GM12872 (cell line): Measurements from ENCODE around the gene ADAMTSL3.

Source experiments
- CTCF ChIP-seq: IDR thresholded peaks from 3 replicates; pipeline ENCODE4 v1.5.1; 2011; ENCODE audit warnings: low read depth, mild to moderate bottlenecking, low read length, moderate library complexity; ENCODE audit not compliant: insufficient read depth

The ADAMTSL3 gene

DNA sequence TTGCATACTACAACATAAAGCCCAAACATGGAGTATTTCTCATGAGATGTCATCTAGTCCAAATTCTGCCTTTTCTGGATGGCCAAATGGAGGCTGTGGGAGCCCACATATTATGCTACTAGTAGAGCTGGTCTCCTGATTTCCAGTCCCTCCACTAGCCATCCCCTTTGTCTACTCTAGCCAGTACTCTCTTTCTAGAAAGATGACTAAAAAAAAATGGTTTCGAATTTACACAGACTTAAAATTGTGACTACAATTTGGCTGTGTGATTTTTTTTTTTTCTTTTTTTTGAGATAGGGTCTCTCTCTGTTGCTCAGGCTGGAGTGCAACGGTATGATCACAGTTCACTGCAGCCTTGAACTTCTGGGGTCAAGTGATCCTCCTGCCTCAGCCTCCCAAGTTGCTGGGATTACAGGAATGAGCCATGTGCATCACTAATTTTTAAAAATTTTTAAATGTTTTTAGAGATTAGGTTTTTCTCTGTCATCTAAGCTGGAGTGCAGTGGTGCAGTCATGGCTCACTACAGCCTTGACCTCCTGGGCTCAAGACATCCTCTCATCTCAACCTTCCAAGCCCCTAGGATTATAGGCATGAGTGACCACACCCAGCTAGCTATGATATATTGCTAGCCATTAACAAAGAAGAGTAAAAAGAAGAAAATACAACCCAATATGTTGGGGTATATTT, 273.9 kb downstream of the ADAMTSL3 start:
- TF ChIP-seq CTCF = no peak

GRCh38 chr15:83928392-83928734, 274.4 kb downstream of the ADAMTSL3 start:
- TF ChIP-seq CTCF = no peak

- TF ChIP-seq CTCF = no peak
Measured at GRCh38 chr15:83928878-83929418, 275.0 kb downstream of the ADAMTSL3 start.

GRCh38 chr15:83929619-83930018, 275.7 kb downstream of the ADAMTSL3 start:
- TF ChIP-seq CTCF = no peak

DNA sequence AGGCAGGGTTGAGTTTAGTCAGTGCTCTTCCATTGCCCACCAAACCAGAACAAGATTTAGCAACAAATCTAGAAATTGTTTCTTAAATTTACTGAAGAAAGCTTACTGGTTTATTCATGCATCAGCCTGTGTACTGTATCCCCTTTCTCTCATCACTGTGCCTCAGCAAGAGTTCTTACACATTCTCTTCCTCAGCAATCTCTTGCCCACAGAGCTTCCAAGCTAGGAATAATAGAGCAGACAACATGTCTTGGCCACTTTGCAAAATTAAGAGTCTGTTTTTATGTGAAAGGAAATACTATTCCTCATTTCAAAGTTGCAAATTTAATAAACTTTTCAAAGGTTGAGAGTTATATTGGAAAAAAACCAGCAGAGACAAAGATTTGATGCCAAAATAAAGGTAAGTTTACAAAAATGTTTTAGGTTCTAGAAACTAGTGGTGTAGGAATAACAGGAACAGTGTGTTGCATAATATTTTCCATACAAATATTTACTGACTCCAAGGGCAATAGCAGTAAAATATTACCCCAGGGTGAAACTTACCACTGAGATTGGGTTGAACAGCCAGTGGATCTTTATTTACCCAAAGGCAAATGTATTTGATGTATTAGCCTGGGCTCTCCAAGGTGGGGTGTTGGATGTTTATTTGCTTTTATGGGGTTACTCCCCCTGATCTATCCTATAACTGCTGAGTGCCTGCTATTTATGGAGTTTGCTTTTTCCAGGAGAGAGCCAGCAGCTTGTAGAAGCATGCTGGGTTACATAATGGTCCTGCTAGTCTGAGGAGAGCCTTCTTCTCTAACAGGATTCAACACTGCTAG, 276.7 kb downstream of the ADAMTSL3 start:
- no peak for TF ChIP-seq CTCF

DNA sequence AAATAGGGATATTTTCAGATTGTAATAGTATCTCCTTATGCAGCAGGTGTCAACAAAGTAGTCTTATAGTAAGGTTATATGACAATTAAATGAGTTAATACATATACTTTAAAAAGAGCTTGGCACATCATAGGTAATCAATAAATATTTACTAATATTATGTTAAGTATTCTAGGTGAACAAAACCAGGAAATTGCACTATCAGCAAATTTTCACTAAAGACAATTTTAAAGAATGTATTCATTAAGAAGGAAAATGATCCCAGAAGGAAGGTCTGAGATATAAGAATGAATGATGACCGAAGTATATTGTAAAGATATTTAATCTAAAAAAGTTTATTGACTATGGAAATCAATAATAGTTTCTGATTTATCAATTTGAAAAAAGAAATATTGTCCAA, 281.9 kb downstream of the ADAMTSL3 start:
- TF ChIP-seq CTCF = no peak

- TF ChIP-seq CTCF = no peak
Measured at GRCh38 chr15:83940136-83940535, 286.2 kb downstream of the ADAMTSL3 start.
